ENCODE data around the gene SLC22A23.
"Not testable (repeated sequence)": the region's sequence is repeated elsewhere in the genome, so short reads cannot be mapped to it uniquely, and the experiment has no call there.

DNA sequence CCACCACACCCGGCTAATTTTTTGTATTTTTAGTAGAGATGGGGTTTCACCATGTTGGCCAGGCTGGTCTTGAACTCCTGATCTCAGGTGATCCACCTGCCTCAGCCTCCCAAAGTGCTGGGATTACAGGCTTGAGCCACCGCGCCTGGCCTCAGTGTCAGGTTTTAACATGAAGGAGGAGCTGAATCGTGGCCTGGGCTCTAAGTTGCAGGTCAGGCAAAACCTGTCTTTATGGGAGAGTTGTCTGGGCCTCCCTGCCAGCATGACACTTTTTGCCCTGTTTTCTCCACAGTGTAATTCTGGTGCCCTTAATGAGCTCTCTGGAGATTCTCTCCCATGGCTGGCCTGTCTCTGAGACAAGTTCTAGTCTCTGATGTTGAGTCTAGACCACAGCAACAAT lies 78.0 kb downstream of the SLC22A23 start:
- TF ChIP-seq POLR2A, POLR2AphosphoS5 (IDR thresholded peaks at IDR 0.05): not testable (repeated sequence)
- TF ChIP-seq, protein P1, sequence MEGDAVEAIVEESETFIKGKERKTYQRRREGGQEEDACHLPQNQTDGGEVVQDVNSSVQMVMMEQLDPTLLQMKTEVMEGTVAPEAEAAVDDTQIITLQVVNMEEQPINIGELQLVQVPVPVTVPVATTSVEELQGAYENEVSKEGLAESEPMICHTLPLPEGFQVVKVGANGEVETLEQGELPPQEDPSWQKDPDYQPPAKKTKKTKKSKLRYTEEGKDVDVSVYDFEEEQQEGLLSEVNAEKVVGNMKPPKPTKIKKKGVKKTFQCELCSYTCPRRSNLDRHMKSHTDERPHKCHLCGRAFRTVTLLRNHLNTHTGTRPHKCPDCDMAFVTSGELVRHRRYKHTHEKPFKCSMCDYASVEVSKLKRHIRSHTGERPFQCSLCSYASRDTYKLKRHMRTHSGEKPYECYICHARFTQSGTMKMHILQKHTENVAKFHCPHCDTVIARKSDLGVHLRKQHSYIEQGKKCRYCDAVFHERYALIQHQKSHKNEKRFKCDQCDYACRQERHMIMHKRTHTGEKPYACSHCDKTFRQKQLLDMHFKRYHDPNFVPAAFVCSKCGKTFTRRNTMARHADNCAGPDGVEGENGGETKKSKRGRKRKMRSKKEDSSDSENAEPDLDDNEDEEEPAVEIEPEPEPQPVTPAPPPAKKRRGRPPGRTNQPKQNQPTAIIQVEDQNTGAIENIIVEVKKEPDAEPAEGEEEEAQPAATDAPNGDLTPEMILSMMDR (IDR thresholded peaks at IDR 0.05) = not testable (repeated sequence)
